Endothelial cell (in vitro differentiated cells): ENCODE data around the gene PLP2. TPM values are rescaled to one million over a fixed set of nuclear protein-coding genes. Genes with fewer than 3 reads are reported as not detected.
"Not testable (repeated sequence)": the region's sequence is repeated elsewhere in the genome, so short reads cannot be mapped to it uniquely, and the experiment has no call there.

Experiments
- DNase-seq: peaks from one replicate; pipeline ENCODE4 v3.0.0; 2021; ENCODE audit warnings: low spot score
- H3K27ac Mint-ChIP-seq: one replicate; pipeline ENCODE4 v1.8.0; 2021; ENCODE audit warnings: mixed read lengths, inconsistent platforms; ENCODE audit not compliant: unreplicated experiment
- H3K27me3 Mint-ChIP-seq: one replicate; pipeline ENCODE4 v1.8.0; 2021; ENCODE audit warnings: mild to moderate bottlenecking, moderate library complexity, mixed read lengths, inconsistent platforms; ENCODE audit not compliant: unreplicated experiment
- H3K36me3 Mint-ChIP-seq: one replicate; pipeline ENCODE4 v1.8.0; 2021; ENCODE audit warnings: mild to moderate bottlenecking, low read depth, mixed read lengths, inconsistent platforms; ENCODE audit not compliant: unreplicated experiment
- H3K4me1 Mint-ChIP-seq: one replicate; pipeline ENCODE4 v1.8.0; 2021; ENCODE audit warnings: mild to moderate bottlenecking, mixed read lengths, inconsistent platforms; ENCODE audit not compliant: unreplicated experiment
- H3K4me3 Mint-ChIP-seq: one replicate; pipeline ENCODE4 v1.8.0; 2021; ENCODE audit warnings: mild to moderate bottlenecking, mixed read lengths, inconsistent platforms; ENCODE audit not compliant: unreplicated experiment
- H3K9me3 Mint-ChIP-seq: one replicate; pipeline ENCODE4 v1.8.0; 2021; ENCODE audit warnings: mixed read lengths, inconsistent platforms; ENCODE audit not compliant: unreplicated experiment
- total RNA-seq: library from RNA; stranded (reverse); fragmentation: NEBNext Ultra II Directional; extraction: Animal tissue kit (Norgen Biotek cat#: 25700); gene quantifications from one replicate; pipeline ENCODE4 v1.2.1, GENCODE V29; 2021; ENCODE audit not compliant: unreplicated experiment
- TF ChIP-seq, protein P1 (sequence below): fragments of 200-600 bp; sonication (generic); IDR thresholded peaks from one replicate; pipeline ENCODE4 v1.5.0; 2021; ENCODE audit warnings: antibody characterized with exemption; ENCODE audit not compliant: unreplicated experiment

The PLP2 gene
- total RNA-seq, 1 donor from 2014 or later = 1.9 TPM

DNA sequence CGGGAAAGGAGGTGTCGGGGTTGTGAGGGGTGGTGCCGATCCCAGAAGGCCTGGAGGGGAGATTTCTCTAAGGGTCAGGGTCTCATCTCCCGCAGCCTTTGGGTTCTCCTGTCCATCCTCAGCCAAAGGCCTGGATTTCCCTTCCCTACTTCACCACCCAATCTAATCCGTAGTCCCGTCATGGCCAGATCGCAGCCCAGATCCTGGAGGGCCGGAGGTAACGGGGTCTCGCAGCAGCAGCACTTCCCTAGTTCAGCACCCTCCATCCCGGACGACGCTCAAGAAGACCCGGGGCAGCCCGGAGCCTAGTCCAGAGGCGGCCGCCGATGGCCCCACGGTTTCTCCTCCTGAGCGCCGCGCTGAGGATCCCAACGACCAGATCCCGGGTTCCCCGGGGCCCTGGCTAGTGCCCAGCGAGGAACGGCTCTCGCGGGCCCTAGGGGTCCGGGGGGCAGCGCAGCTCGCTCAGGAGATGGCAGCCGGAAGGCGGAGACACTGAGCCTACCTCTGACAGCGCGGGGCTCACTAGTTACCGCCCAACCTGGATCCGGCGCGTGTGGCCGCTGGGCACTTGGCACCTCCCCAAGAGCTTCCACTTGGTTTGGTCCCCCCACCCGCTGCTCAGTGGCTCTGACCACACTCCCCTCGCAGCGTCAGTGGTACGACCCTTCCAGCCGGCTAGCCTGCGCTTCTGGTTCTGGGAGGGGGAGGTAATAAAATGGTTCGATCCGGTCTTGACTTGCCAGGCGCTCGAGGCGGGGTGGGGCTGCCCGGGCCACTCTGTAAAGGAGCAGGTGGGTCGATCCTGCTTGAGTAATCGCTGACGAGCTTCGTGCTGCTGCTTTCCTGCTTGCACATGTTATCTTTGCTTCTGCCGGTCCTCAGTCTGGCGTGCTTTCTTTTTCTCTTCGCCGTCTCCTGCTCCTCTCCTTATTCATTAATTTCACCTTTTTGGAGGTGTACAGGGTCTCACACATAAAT is 5.5 kb upstream of the PLP2 start:
- Mint-ChIP-seq H3K4me1 (peaks cover 16% of the 10 kb centered on the region), H3K9me3 (no peaks in the 10 kb centered on the region), H3K27ac (peak overlapping the region; percentile 36), H3K36me3 (no peaks in the 10 kb centered on the region), H3K27me3 (peaks cover 13% of the 10 kb centered on the region), H3K4me3 (peak overlapping the region; percentile 73)
- DNase-seq = peak; percentile 45
- TF ChIP-seq, protein P1, sequence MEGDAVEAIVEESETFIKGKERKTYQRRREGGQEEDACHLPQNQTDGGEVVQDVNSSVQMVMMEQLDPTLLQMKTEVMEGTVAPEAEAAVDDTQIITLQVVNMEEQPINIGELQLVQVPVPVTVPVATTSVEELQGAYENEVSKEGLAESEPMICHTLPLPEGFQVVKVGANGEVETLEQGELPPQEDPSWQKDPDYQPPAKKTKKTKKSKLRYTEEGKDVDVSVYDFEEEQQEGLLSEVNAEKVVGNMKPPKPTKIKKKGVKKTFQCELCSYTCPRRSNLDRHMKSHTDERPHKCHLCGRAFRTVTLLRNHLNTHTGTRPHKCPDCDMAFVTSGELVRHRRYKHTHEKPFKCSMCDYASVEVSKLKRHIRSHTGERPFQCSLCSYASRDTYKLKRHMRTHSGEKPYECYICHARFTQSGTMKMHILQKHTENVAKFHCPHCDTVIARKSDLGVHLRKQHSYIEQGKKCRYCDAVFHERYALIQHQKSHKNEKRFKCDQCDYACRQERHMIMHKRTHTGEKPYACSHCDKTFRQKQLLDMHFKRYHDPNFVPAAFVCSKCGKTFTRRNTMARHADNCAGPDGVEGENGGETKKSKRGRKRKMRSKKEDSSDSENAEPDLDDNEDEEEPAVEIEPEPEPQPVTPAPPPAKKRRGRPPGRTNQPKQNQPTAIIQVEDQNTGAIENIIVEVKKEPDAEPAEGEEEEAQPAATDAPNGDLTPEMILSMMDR = no peak

DNA sequence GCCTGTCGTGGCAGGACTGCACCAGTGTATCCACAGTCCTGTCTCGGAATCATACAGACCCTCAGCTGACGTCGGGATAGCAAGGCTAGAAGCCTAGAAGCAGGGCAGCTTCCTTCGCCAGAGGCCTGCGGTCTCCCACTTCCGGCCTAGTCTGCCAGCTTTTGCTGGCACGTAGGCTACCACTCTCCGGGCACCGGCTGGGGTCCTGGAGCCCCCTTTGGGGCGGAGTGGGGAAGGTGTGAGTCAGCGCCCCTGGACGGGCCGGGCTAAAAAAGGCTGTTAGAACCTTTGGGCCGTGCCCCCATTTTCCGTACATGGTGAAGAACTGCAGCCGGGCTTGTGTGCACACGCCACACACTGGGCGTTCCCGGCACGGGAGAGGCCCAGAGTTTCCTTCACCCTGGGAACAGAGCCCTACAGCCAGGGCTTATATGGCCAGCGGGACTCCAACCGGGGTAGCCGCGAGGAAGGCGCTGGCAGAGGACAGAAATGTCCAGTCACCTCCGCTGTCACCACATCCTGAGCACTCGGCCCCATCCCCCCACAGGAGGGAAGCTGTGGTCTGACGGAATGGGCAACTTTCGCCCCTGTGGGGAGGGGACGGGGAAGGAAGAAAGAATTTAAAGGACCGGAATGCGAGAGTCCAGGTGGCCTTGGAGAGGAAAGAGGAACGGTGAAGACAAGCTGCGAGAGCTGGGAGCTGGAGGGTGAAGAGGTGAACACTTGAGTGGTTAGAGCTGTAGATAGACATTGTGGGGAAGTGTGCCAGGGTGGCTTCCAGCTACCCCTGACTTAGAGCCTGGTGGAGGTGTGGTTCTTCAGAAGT is 4.6 kb upstream of the PLP2 start:
- no peak for DNase-seq
- TF ChIP-seq, protein P1 = no peak
- Mint-ChIP-seq H3K27ac (peak overlapping the region; percentile 36), H3K4me3 (peak overlapping the region; percentile 73), H3K36me3 (no peaks in the 10 kb centered on the region), H3K4me1 (peaks cover 16% of the 10 kb centered on the region), H3K9me3 (no peaks in the 10 kb centered on the region), H3K27me3 (peaks cover 9% of the 10 kb centered on the region)

DNA sequence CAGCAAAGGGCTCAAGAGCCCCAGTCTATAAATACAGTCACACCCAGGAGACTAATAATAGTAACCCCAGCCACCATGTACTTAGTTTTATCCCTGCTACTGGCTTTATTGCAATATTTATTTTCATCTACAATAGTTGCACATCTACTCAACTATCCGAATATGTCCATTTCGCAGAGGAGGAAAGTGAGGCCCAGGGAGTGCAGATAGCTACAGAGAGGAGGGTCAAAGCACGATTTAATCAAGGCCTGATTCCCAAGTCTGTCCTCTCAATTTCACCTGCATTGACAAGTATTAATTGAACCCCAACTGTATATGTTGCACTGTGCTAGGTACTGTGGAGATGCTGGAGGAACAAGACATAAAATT is 4.0 kb upstream of the PLP2 start:
- H3K9me3 Mint-ChIP-seq = no peaks in the 10 kb centered on the region
- H3K36me3 Mint-ChIP-seq = no peaks in the 10 kb centered on the region
- H3K4me1 Mint-ChIP-seq = peaks cover 16% of the 10 kb centered on the region
- peaks cover 9% of the 10 kb centered on the region for H3K27me3 Mint-ChIP-seq
- no peak overlapping the region for H3K4me3 Mint-ChIP-seq
- TF ChIP-seq, protein P1 = no peak
- DNase-seq = no peak
- H3K27ac Mint-ChIP-seq = no peak overlapping the region

DNA sequence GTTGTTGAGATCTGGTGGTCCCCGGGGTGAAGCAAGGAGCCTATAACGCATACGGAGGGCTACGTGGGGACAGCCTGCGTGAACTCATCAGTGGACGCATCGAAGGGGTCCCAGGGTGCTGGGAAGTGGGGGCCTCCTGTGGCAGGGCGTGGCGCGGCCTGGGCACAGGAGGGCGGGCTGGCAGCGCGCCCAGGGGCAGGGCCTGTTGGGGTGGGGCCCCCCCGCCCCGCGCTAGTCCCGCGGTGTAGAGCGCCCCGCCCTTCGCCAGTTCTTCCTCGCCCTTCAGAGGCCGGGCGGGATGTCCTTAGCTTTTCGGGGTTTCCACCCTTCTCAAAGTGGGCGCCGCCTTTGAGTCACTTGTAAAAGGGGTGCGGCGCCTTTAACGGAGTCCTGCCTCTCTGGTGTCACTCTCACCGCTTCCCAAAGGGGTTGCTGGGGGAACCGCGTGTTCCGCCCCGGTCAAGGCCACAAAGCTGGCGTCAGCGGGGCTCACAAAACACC is 632 bp downstream of the PLP2 start:
- peak overlapping the region; percentile 69 for H3K4me3 Mint-ChIP-seq
- no peak for DNase-seq
- no peak overlapping the region for H3K27ac Mint-ChIP-seq
- H3K4me1 Mint-ChIP-seq = peaks cover 6% of the 10 kb centered on the region
- H3K36me3 Mint-ChIP-seq = peaks cover 16% of the 10 kb centered on the region
- TF ChIP-seq, protein P1 = no peak
- peaks cover 4% of the 10 kb centered on the region for H3K27me3 Mint-ChIP-seq
- H3K9me3 Mint-ChIP-seq = no peaks in the 10 kb centered on the region

DNA sequence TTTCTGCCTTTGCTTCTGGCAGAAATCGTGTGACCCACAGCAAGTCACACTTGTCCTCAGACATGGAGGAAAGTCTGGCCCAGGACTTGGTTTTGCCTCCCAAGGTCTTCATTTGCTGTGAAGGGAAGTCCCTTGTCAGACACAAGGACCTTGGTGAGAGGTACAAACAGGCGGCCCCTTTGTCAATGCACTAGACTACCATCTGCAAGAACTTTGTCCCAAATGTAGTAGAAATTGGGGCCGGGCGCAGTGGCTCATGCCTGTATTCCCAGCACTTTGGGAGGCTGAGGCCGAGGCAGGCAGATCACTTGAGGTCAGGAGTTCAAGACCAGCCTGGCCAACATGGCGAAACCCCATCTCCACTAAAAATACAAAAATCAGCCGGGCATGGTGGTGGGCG is 1.8 kb downstream of the PLP2 start:
- Mint-ChIP-seq H3K36me3 (peaks cover 16% of the 10 kb centered on the region), H3K4me3 (peak overlapping the region; percentile 37)
- not testable (repeated sequence) for H3K27ac Mint-ChIP-seq, DNase-seq, H3K27me3 Mint-ChIP-seq, H3K4me1 Mint-ChIP-seq, H3K9me3 Mint-ChIP-seq
